Astrocyte (in vitro differentiated cells and primary cell): ENCODE data around the gene DZIP1. TPM values are rescaled to one million over a fixed set of nuclear protein-coding genes. Genes with fewer than 3 reads are reported as not detected.
A peak's percentile ranks its signal among the peaks of the same experiment; 100 is the strongest.

Source experiments
- DNase-seq: peaks from one replicate; pipeline ENCODE4 v3.0.0-alpha.2; 2010; ENCODE audit warnings: low read depth
- FAIRE-seq: peaks from 2 replicates; lab custom pipeline; 2011; peaks lifted over from hg19 to GRCh38; lab: Jason Lieb, UNC
- H2AFZ ChIP-seq: 2 replicates; pipeline ENCODE4 v1.6.0; 2012; ENCODE audit warnings: low read depth, low read length, inconsistent platforms
- H3K27ac ChIP-seq: 2 replicates; pipeline ENCODE4 v1.5.1; 2011; ENCODE audit warnings: low read depth, low read length, inconsistent platforms
- H3K27me3 ChIP-seq: 2 replicates; pipeline ENCODE4 v1.6.0; 2011; ENCODE audit warnings: low read length, inconsistent platforms; ENCODE audit not compliant: insufficient read depth
- H3K36me3 ChIP-seq: 2 replicates; pipeline ENCODE4 v1.5.1; 2011; ENCODE audit warnings: low read length, inconsistent platforms; ENCODE audit not compliant: insufficient read depth
- H3K4me1 ChIP-seq: 2 replicates; pipeline ENCODE4 v1.5.1; 2011; ENCODE audit warnings: low read length, inconsistent platforms; ENCODE audit not compliant: insufficient read depth
- H3K4me2 ChIP-seq: 2 replicates; pipeline ENCODE4 v1.6.0; 2012; ENCODE audit warnings: low read length, inconsistent platforms
- H3K4me3 ChIP-seq: 2 replicates; pipeline ENCODE4 v1.5.1; 2011; ENCODE audit warnings: low read depth, mild to moderate bottlenecking, low read length, inconsistent platforms; ENCODE audit not compliant: insufficient read depth
- H3K79me2 ChIP-seq: 2 replicates; pipeline ENCODE4 v1.6.0; 2012; ENCODE audit warnings: mild to moderate bottlenecking, low read length, inconsistent platforms; ENCODE audit not compliant: insufficient read depth
- H3K9ac ChIP-seq: 2 replicates; pipeline ENCODE4 v1.6.0; 2012; ENCODE audit warnings: mild to moderate bottlenecking, low read length, inconsistent platforms
- H3K9me3 ChIP-seq: 2 replicates; pipeline ENCODE4 v1.5.1; 2012; ENCODE audit warnings: low read depth, mild to moderate bottlenecking, low read length, inconsistent platforms; ENCODE audit not compliant: insufficient read depth
- H4K20me1 ChIP-seq: 2 replicates; pipeline ENCODE4 v1.6.0; 2012; ENCODE audit warnings: low read length, inconsistent platforms; ENCODE audit not compliant: insufficient read depth
- H3K27ac Mint-ChIP-seq: one replicate; pipeline ENCODE4 v1.8.0; 2021; ENCODE audit warnings: mild to moderate bottlenecking, mixed read lengths; ENCODE audit not compliant: unreplicated experiment
- H3K27me3 Mint-ChIP-seq: one replicate; pipeline ENCODE4 v1.8.0; 2021; ENCODE audit warnings: low read depth, mixed read lengths; ENCODE audit not compliant: unreplicated experiment
- H3K36me3 Mint-ChIP-seq: one replicate; pipeline ENCODE4 v1.8.0; 2021; ENCODE audit warnings: low read depth, mixed read lengths; ENCODE audit not compliant: unreplicated experiment
- H3K4me1 Mint-ChIP-seq: one replicate; pipeline ENCODE4 v1.8.0; 2021; ENCODE audit warnings: low read depth, mixed read lengths; ENCODE audit not compliant: unreplicated experiment
- H3K4me3 Mint-ChIP-seq: one replicate; pipeline ENCODE4 v1.8.0; 2021; ENCODE audit warnings: mild to moderate bottlenecking, moderate library complexity, mixed read lengths; ENCODE audit not compliant: unreplicated experiment
- H3K9me3 Mint-ChIP-seq: one replicate; pipeline ENCODE4 v1.8.0; 2021; ENCODE audit warnings: mild to moderate bottlenecking, mixed read lengths; ENCODE audit not compliant: unreplicated experiment
- EZH2 ChIP-seq: IDR thresholded peaks from 2 replicates; pipeline ENCODE4 v1.6.1; 2012; ENCODE audit warnings: mild to moderate bottlenecking, low read length, inconsistent platforms; ENCODE audit not compliant: insufficient read depth
- total RNA-seq: library from RNA; stranded (reverse); gene quantifications from 2 replicates; pipeline ENCODE4 v1.2.1, GENCODE V29; 2021
- TF ChIP-seq, protein P1 (sequence below): IDR thresholded peaks from 2 replicates; pipeline ENCODE4 v1.5.1; 2011; ENCODE audit warnings: low read depth, mild to moderate bottlenecking, inconsistent platforms, low read length, moderate library complexity; ENCODE audit not compliant: insufficient read depth

The DZIP1 gene
- total RNA-seq, 1 donor from 2014 or later: 52.4 TPM

DNA sequence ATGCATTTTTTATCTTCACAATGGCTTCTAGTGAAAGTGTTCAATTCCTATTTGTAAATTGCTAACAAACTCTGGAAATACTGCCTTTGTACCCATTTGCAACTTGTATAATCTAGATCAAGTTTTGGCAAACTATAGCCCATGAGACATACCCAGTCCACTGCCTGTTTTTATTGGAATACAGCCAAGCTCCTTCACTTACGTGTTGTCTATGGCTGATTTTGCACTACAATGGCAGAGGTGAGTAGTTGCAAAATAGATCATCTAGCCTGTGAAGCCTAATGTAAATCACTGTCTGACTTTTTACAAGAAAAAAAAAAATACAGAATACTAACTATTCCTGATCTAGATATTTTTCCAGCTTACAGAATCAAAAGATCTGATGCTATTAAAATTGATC is 37.1 kb downstream of the DZIP1 start:
- FAIRE-seq: no peak
- peaks cover 31% of the 10 kb centered on the region for H3K36me3 ChIP-seq

DNA sequence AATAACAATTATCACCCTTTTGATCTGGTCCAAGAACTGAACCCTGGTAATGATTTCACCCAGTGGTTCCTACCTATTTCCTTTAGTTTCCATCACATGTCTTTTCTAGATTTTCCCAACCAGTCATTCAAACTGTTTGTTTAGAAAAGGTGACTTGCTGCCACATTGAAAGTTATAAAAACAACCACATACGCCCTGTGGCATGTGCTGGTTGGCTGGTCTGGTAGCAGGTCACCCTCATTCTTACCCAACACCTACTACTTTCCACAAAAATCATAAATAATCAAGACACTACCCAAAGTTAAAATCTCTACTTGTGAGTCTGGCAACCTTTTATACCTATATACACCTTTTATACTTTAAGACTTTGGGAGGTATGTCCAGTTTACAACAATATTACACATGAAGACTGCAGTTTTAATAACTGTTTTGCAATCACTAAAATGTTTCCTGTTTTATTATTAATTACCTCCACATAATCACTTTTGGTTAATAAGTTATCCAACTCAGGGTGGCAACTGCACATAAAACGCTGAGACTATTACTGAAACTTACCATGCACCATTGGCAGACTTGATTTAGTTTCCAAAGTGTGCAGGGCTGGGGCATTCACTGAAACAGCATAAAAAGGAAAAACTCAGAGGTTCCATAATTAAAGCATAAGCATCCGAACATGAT is 38.9 kb downstream of the DZIP1 start:
- Histone ChIP-seq H3K4me1 (peaks cover 21% of the 10 kb centered on the region), H3K79me2 (no peaks in the 10 kb centered on the region), H3K9ac (no peak overlapping the region), H3K27me3 (no peaks in the 10 kb centered on the region), H3K9me3 (no peaks in the 10 kb centered on the region), H3K4me2 (no peak overlapping the region), H2AFZ (no peak overlapping the region), H3K27ac (no peak overlapping the region), H3K4me3 (no peak overlapping the region), H4K20me1 (no peaks in the 10 kb centered on the region), H3K36me3 (peaks cover 30% of the 10 kb centered on the region)
- no peak for DNase-seq
- Mint-ChIP-seq H3K4me1 (peaks cover 2% of the 10 kb centered on the region), H3K9me3 (no peaks in the 10 kb centered on the region), H3K36me3 (peaks cover 20% of the 10 kb centered on the region), H3K27ac (no peak overlapping the region), H3K4me3 (no peak overlapping the region), H3K27me3 (no peaks in the 10 kb centered on the region)
- no peak for TF ChIP-seq EZH2
- TF ChIP-seq, protein P1, sequence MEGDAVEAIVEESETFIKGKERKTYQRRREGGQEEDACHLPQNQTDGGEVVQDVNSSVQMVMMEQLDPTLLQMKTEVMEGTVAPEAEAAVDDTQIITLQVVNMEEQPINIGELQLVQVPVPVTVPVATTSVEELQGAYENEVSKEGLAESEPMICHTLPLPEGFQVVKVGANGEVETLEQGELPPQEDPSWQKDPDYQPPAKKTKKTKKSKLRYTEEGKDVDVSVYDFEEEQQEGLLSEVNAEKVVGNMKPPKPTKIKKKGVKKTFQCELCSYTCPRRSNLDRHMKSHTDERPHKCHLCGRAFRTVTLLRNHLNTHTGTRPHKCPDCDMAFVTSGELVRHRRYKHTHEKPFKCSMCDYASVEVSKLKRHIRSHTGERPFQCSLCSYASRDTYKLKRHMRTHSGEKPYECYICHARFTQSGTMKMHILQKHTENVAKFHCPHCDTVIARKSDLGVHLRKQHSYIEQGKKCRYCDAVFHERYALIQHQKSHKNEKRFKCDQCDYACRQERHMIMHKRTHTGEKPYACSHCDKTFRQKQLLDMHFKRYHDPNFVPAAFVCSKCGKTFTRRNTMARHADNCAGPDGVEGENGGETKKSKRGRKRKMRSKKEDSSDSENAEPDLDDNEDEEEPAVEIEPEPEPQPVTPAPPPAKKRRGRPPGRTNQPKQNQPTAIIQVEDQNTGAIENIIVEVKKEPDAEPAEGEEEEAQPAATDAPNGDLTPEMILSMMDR: no peak
- no peak for FAIRE-seq

More for the DNA sequence above, 37.1 kb downstream of the DZIP1 start:
- Mint-ChIP-seq H3K27ac (no peak overlapping the region), H3K4me1 (peaks cover 2% of the 10 kb centered on the region), H3K9me3 (no peaks in the 10 kb centered on the region), H3K4me3 (no peak overlapping the region), H3K36me3 (peaks cover 12% of the 10 kb centered on the region), H3K27me3 (no peaks in the 10 kb centered on the region)
- no peak overlapping the region for H3K4me2 ChIP-seq
- H3K27ac ChIP-seq: no peak overlapping the region
- peaks cover 21% of the 10 kb centered on the region for H3K4me1 ChIP-seq
- H4K20me1 ChIP-seq: no peaks in the 10 kb centered on the region
- H3K79me2 ChIP-seq: no peaks in the 10 kb centered on the region
- TF ChIP-seq EZH2: no peak
- TF ChIP-seq, protein P1: no peak
- H3K27me3 ChIP-seq: no peaks in the 10 kb centered on the region
- H3K4me3 ChIP-seq: no peak overlapping the region
- DNase-seq: peak; percentile 71
- no peaks in the 10 kb centered on the region for H3K9me3 ChIP-seq
- no peak overlapping the region for H3K9ac ChIP-seq
- H2AFZ ChIP-seq: no peak overlapping the region

DNA sequence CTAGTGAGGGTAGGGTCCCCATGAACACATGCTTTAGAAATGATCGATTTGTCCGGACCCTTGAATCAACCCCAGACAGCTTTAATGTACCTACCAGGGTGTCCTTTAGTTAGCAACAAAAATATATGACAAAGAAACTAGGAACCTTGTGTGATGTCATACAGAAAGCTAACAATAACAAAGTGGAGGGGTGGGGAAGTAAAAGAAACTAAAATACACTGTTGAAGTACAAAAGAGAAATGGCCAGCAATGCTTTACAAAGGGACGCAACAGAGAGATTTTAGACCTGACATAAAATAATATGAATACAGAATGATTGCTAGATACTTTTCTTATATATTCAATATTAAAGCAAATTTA is 40.0 kb downstream of the DZIP1 start:
- Histone ChIP-seq H3K4me2 (peak overlapping the region; percentile 77), H4K20me1 (no peaks in the 10 kb centered on the region), H3K27me3 (no peaks in the 10 kb centered on the region), H3K79me2 (no peaks in the 10 kb centered on the region), H3K27ac (peak overlapping the region; percentile 90), H3K4me3 (no peak overlapping the region), H3K9ac (peak overlapping the region; percentile 69), H2AFZ (peak overlapping the region; percentile 57), H3K4me1 (peaks cover 21% of the 10 kb centered on the region), H3K36me3 (peaks cover 35% of the 10 kb centered on the region), H3K9me3 (no peaks in the 10 kb centered on the region)
- Mint-ChIP-seq H3K27me3 (no peaks in the 10 kb centered on the region), H3K27ac (no peak overlapping the region), H3K36me3 (peaks cover 23% of the 10 kb centered on the region), H3K4me1 (peaks cover 2% of the 10 kb centered on the region), H3K9me3 (no peaks in the 10 kb centered on the region), H3K4me3 (no peak overlapping the region)
- no peak for FAIRE-seq
- DNase-seq: peak; percentile 45
- no peak for TF ChIP-seq EZH2
- TF ChIP-seq, protein P1: no peak
